IPS-11a (cell line): ENCODE data around the gene MAB21L2.

ENCODE experiments used
- H3K4me3 ChIP-seq: one replicate; pipeline ENCODE4 v1.5.1; 2013; ENCODE audit warnings: low read depth, low read length, control low read depth

MAB21L2 gene

GRCh38 chr4:150574678-150575077 lies 7.3 kb upstream of the MAB21L2 start:
- H3K4me3 ChIP-seq = no peak overlapping the region

DNA sequence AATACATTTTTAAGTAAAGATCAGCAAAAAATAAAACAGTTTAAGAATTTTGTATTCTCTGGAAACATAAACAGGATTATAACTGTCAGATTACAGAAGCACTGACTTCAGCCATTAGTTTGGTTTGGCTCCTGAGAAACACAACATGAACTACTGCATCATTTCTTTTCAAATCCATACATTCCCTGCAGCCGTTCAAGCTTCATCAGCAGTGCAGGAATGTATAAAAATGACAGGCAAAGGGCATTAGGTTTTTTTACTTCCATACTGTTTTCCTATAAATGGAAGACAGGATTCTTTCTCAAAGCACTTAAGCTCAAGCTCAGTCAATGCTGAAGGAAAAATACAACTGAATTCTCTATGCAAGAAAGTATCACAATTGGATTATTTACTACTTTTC lies 4.2 kb upstream of the MAB21L2 start:
- H3K4me3 ChIP-seq = no peak overlapping the region

DNA sequence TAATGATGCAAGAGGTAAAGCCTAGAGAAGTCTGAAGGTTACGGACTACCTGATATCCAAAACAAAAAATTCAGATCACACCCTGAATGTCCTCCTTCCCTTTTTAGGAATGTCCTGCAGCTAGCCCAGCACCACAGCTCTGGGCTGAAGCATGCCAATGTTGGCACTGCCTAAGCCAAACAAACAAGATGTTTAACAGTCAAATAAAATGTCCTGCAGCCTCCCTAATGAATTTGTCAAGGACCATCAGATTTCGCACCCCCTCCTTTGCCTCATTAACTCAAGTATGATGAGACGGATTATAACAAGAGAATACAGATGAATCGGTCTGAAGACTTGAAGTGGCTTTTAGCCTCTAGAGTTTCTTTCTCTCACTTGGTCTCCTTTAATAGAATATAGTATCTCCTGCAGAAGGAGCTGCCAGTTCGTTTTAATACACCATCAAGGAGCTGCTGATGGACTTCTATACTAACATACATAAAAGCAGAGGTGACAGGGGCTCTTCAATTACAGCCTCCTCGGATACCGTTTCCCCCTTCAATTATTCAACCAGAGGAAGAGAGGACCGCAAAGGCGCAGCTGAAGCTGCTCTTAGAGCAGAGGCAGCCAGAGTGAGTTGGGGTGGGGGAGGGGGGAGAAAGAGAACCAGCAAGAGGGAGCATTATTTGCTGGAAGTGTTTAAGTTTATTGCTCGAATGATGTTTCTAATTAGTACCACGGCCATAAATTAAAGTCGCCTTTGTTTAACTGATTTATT lies 3.0 kb upstream of the MAB21L2 start:
- H3K4me3 ChIP-seq = peak overlapping the region; percentile 46

DNA sequence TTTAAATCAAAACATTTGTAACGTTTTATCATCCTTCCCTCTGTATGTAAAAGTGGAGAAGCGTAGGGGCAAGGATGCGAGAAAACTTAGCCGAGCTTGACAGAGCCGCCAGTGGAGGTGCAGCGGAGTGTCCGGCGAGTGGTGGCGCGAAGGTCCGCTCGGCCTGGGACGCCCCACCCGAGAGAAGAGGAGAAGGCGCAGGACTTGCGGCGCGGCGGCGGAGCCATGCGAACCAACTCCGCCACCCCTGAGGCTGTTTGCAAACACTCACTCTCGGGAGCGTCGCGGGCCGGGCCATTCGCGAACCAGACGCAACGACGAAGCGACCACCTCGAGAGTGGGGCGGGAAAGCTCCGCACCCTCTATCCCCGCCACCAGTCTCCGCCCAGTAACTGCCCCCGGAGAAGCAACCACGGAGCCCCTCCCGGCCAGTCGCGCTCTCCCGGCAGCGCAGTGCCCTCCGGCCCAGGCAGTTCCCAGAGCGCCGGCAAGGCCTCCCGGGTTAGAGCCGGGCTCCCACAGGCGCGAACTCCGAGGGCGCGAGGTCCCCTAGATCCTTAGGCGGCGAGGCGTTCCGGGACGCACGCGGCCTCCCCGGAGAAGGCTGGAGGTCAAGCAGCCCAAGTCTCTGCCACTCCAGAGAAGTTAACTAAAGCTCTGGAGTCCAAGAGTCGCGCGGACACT lies 2.3 kb upstream of the MAB21L2 start:
- peak overlapping the region; percentile 46 for H3K4me3 ChIP-seq

GRCh38 chr4:150580306-150580705 lies 1.6 kb upstream of the MAB21L2 start:
- H3K4me3 ChIP-seq = no peak overlapping the region

- no peak overlapping the region for H3K4me3 ChIP-seq
Observed at GRCh38 chr4:150581056-150581605, 820 bp upstream of the MAB21L2 start.

DNA sequence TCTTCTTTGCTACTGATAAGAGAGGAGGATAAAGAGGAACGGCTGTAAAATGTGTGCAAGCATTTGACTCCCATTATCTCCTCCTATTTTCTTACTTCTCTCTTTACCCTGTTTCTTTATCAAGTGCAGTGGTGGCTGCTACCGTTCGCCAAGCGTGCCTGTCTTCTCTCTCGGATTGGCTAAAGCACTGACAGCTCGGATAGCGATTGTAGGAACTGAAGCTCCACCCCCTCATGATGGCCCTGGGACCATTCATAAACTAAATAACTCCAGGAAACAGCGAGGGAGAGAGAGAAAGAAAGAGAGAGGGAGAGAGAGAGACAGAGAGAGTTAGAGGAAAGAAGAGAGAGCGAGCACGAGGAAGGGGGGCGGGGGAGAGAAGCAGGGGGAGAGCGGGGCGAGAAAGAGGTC lies 305 bp upstream of the MAB21L2 start:
- no peak overlapping the region for H3K4me3 ChIP-seq

- peak overlapping the region; percentile 52 for H3K4me3 ChIP-seq
Observed at GRCh38 chr4:150582873-150583286, 929 bp downstream of the MAB21L2 start.

DNA sequence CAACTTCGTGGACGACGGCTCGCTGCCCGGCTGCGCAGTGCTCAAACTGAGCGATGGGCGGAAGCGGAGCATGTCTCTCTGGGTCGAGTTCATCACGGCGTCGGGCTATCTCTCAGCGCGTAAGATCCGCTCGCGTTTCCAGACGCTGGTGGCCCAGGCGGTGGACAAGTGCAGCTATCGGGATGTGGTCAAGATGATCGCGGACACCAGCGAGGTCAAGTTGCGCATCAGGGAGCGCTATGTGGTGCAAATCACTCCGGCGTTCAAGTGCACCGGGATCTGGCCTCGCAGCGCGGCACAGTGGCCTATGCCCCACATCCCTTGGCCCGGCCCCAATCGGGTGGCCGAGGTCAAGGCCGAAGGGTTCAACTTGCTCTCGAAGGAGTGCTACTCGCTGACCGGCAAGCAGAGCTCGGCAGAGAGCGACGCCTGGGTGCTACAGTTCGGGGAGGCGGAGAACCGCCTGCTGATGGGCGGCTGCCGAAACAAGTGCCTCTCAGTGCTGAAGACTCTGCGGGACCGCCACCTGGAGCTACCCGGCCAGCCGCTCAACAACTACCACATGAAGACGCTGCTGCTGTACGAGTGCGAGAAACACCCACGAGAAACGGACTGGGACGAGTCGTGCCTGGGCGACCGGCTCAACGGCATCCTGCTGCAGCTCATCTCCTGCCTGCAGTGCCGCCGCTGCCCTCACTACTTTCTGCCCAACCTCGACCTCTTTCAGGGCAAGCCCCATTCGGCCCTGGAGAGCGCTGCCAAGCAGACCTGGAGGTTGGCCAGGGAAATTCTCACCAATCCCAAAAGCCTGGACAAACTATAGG lies 1.5 kb downstream of the MAB21L2 start:
- H3K4me3 ChIP-seq = peak overlapping the region; percentile 52

- peak overlapping the region; percentile 52 for H3K4me3 ChIP-seq
Observed at GRCh38 chr4:150584111-150584915, 2.4 kb downstream of the MAB21L2 start.

DNA sequence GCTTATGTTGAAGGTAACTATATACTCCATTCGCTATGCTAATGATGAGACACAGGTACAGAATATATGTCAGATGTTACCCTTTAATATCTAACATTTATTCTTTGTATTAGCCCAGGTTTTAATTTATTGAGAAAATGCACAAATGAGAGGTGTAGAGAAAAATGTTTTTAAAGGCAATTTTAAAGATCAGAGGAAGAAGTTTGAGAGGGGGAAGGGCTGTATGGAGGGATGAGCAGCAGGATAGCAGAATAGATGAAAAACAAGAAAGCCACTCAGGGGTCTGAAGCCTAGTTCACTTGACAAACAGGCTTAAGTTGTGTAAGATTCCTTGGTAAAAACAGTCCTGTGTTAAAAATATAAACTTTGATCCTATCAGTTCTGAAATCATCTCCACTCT lies 3.7 kb downstream of the MAB21L2 start:
- no peak overlapping the region for H3K4me3 ChIP-seq

DNA sequence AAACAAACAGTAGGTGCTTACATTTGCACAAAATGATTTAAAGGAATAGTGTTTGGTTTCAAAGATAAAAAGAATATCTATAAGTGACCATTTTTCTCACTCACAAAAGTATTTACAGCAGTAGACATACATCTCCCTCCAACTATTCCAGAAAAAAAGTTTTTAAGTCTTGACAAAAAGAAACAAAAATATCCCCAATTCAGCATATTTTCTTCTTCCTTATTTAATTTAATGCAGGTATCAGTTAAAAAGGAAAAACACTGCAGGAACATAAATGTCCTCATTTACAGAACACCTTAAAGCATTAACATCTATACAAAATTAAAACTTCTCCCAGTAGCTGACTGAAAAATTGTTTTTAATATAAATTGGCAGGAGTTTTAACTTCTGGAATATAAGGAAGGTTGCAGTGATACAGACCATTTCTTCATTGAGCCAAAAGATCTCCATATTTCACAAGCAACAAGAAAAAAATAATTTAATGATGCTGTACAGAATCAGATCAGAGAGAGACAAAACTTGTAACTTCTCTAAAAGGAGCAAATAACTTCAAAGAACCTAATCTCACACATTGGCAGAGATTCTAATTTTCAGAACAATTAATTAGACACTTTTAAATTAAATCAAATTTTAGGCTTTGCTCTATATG lies 4.3 kb downstream of the MAB21L2 start:
- H3K4me3 ChIP-seq = no peak overlapping the region

DNA sequence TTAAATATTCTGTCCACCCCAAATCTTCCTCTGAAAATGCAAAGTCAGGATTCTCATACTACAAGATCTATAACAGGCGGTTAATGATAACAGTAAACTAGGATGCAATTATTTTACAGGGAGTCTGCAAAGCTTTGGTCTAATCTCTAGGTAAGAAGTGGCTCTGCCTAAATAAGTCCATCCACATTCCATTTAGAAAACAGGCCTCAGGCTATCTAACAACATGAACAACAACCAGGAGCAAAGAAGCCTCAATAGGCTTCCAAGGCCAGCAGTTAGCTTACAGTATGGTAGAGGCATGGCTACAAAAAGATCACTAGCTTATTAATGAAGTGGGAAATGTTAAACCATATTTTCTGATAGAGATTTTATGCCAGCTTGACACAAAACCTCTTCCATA lies 6.4 kb downstream of the MAB21L2 start:
- no peak overlapping the region for H3K4me3 ChIP-seq

DNA sequence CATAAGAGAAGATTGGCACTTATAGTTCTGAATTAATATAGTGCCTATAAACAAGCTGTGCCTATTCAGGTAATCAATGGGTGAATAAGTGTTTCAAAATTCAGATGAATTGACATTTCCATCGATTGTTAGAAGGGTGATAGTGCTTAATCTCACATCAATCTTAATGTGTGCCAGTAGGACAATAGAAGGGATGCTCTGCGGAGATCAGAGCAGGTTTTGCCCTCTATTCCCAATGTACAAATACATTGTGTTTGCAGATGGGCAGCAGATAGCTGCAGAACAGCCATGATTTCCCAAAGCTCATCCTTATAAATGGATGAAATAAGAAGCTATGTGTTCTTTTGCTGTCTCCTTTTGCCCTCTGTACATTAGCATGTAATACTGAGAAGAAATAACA lies 7.2 kb downstream of the MAB21L2 start:
- H3K4me3 ChIP-seq = no peak overlapping the region

- H3K4me3 ChIP-seq = no peak overlapping the region
Observed at GRCh38 chr4:150590631-150591030, 8.7 kb downstream of the MAB21L2 start.

DNA sequence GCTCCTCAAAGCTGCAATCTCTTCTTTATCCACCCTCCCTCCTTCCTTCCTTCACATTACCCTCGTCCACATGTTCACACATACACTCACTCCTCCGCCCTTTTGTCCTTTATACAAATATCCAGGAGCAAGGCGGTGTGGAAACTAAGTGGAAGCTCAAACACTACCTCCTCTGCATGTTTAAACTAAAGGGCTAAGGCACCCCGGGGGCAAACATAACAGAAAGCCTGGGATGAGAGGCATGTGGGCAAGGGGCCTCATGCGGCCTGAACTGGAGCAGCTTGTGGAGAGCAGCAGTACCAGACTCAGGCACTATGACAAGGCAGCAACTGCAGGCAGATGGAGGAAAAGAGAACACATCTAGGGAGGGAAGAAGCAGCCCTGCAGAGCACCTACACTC lies 9.5 kb downstream of the MAB21L2 start:
- H3K4me3 ChIP-seq = no peak overlapping the region

DNA sequence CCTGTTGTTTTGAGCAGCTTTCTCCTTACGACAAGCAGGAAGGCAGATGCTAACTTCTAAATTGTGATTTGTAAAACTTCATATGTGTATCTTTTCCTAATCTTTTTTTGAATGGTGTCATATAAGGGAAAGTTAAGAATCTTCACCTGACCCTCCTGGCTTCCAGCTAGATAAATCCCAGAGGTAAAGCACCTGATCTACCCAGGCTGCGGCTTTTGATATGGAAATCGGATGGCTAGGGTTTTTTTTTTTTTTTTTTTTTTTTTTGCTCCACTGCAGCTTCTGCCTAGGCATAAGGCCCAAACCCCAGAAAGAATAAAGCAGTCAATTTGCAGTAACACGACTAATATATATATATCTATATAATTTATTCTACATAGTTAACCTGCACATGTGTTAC lies 10.0 kb downstream of the MAB21L2 start:
- no peak overlapping the region for H3K4me3 ChIP-seq

DNA sequence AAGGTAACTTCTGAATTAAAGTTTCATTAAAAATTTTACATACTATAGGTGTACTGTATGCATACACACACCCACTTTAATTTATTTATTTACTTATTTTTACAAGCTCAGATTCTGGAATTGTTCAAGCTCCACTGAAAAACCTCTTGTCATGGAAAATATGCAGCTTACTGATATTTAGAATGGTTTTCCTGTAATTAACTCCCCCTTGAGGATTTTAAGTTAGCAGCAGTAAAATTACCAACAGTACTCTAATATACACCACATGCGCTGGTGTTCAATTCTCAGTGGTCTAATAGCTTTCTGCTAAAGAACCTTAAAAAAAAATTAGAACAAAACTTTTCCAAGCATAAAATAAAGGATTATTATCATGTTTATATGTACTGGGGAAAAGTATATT lies 12.0 kb downstream of the MAB21L2 start:
- H3K4me3 ChIP-seq = no peak overlapping the region

DNA sequence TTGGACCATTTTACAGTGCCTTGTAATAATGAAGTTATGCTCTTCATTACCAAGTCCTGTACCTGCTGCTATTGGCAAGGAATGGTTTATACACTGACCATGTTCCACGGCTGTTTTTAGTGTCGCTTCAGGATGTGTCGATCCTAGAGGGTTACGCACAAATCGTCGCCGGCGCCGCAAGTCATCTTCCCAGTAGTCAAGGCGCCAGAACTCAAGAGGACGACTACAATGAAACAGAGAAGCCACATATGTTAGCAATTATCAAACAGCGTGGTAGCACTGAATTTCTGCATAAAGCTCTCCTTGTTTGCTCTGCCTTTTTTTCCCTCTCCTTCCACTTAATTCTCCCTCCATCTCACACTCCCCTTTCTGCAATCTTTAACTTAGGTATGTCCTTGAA lies 17.0 kb downstream of the MAB21L2 start:
- no peak overlapping the region for H3K4me3 ChIP-seq

DNA sequence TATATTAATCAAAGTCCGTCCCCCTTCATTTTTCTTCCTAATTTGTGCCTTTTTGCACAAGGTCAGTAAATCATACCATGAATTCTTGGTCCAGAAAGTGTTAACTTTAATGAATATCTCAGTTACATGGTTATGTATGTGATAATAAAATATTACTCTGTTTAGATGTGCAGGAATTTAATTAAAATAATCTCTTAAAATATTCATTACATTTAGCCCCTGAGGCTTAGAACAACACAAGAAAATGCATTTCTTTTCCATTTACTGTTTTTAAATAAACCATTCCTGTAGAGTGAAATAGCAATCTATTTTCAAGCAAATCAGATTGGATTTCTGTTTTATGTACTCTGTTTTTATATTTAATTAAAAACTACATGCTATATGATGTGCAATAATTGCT lies 17.6 kb downstream of the MAB21L2 start:
- no peak overlapping the region for H3K4me3 ChIP-seq
